Endothelial cell of umbilical vein (primary cell): ENCODE data around the gene RUNX2. TPM values are rescaled to one million over a fixed set of nuclear protein-coding genes. Genes with fewer than 3 reads are reported as not detected.

Experiments
- BruUV-seq: library from RNA; stranded (reverse); fragments of 400-500 nt; replicated peaks from 2 replicates; lab custom pipeline; 2021; lab: Mats Ljungman, UMichigan
- CTCF ChIA-PET: fragments of 300-600, 350-600 bp; sonication (Branson Sonifier 250); formaldehyde crosslinking; loops from one replicate; lab custom pipeline; 2021; ENCODE audit warnings: antibody characterized with exemption, inconsistent platforms; lab: Charles Lee
- POLR2A ChIA-PET: fragments of 300-600, 350-600 bp; sonication (Branson Sonifier 250); formaldehyde crosslinking; loops from one replicate; lab custom pipeline; 2021; ENCODE audit warnings: antibody characterized with exemption, inconsistent platforms; lab: Charles Lee
- DNase-seq: peaks from one replicate; pipeline ENCODE4 v3.0.0-alpha.2; 2011; ENCODE audit warnings: low read depth, low spot score
- FAIRE-seq: peaks from 2 replicates; lab custom pipeline; 2011; peaks lifted over from hg19 to GRCh38; lab: Jason Lieb, UNC
- H2AFZ ChIP-seq: 2 replicates; pipeline ENCODE4 v1.6.0; 2012; ENCODE audit warnings: low read depth, low read length, control low read depth, inconsistent platforms
- H3K27ac ChIP-seq: 2 replicates; pipeline ENCODE4 v1.5.1; 2011; ENCODE audit warnings: low read depth, mild to moderate bottlenecking, control low read depth, low read length, moderate library complexity; ENCODE audit not compliant: insufficient read depth
- H3K27me3 ChIP-seq, 2 experiments: 2 replicates each; pipeline versions ENCODE4 v1.6.0 to v1.6.1; 2011; ENCODE audit warnings: low read length in 2 of 2, mixed read lengths in 1 of 2; ENCODE audit not compliant: control insufficient read depth in 2 of 2, insufficient read depth in 2 of 2
- H3K36me3 ChIP-seq, 2 experiments: 2 replicates in 1 of 2; 3 replicates in 1 of 2; pipeline ENCODE4 v1.5.1; 2011; ENCODE audit warnings: low read length in 2 of 2, mild to moderate bottlenecking in 1 of 2, moderate library complexity in 1 of 2; ENCODE audit not compliant: control insufficient read depth in 2 of 2, insufficient read depth in 2 of 2; ENCODE audit errors: extremely low read depth in 1 of 2
- H3K4me1 ChIP-seq: 3 replicates; pipeline ENCODE4 v1.5.1; 2011; ENCODE audit warnings: mild to moderate bottlenecking, low read length; ENCODE audit not compliant: control insufficient read depth, insufficient read depth; ENCODE audit errors: extremely low read depth
- H3K4me2 ChIP-seq: 2 replicates; pipeline ENCODE4 v1.6.1; 2011; ENCODE audit warnings: low read length, control low read depth, mixed read lengths; ENCODE audit not compliant: insufficient read depth
- H3K4me3 ChIP-seq, 3 experiments: fragments of 200-600 bp in 1 of 3; sonication (generic), shearing (Covaris generic) in 1 of 3; replicated peaks in 1 of 3; 2 replicates each; pipeline ENCODE4 v1.5.1; 2011 to 2016; ENCODE audit warnings: control low read depth in 3 of 3, low read length in 3 of 3, mild to moderate bottlenecking in 2 of 3, inconsistent platforms in 1 of 3, low read depth in 1 of 3, moderate library complexity in 1 of 3; ENCODE audit not compliant: insufficient read depth in 1 of 3
- H3K79me2 ChIP-seq: 2 replicates; pipeline ENCODE4 v1.6.0; 2012; ENCODE audit warnings: low read length, inconsistent platforms; ENCODE audit not compliant: control insufficient read depth, insufficient read depth
- H3K9ac ChIP-seq: replicated peaks from 2 replicates; pipeline ENCODE3; 2011; ENCODE audit warnings: low read length, control low read depth; ENCODE audit not compliant: insufficient read depth; ENCODE audit errors: extremely low read depth
- H3K9me1 ChIP-seq: replicated peaks from 3 replicates; pipeline ENCODE4 v1.6.0; 2011; ENCODE audit warnings: mild to moderate bottlenecking, low read length; ENCODE audit not compliant: control insufficient read depth, insufficient read depth; ENCODE audit errors: extremely low read depth
- H3K9me3 ChIP-seq: replicated peaks from 2 replicates; pipeline ENCODE4 v1.5.1; 2012; ENCODE audit warnings: low read length, inconsistent platforms; ENCODE audit not compliant: control insufficient read depth, insufficient read depth
- H4K20me1 ChIP-seq: replicated peaks from 2 replicates; pipeline ENCODE3; 2011; ENCODE audit warnings: mild to moderate bottlenecking, low read length; ENCODE audit not compliant: control insufficient read depth, insufficient read depth; ENCODE audit errors: extremely low read depth
- EZH2 ChIP-seq: IDR thresholded peaks from 2 replicates; pipeline ENCODE4 v1.6.1; 2012; ENCODE audit warnings: borderline replicate concordance, low read depth, mild to moderate bottlenecking, moderate library complexity, low read length, inconsistent platforms; ENCODE audit not compliant: severe bottlenecking
- FOS ChIP-seq: IDR thresholded peaks from 2 replicates; pipeline ENCODE4 v1.6.1; 2011; ENCODE audit warnings: mild to moderate bottlenecking, low read length, moderate library complexity, borderline replicate concordance; ENCODE audit not compliant: insufficient read depth
- GATA2 ChIP-seq: IDR thresholded peaks from 2 replicates; pipeline ENCODE4 v1.7.0; 2011; ENCODE audit warnings: low read depth, mild to moderate bottlenecking, moderate library complexity, mixed read lengths, low read length; ENCODE audit not compliant: insufficient read length, insufficient read depth
- JUN ChIP-seq: IDR thresholded peaks from 2 replicates; pipeline ENCODE4 v1.6.1; 2011; ENCODE audit warnings: borderline replicate concordance, low read depth; ENCODE audit not compliant: insufficient read length, insufficient read depth
- MAX ChIP-seq: IDR thresholded peaks from 2 replicates; pipeline ENCODE4 v1.6.1; 2011; ENCODE audit not compliant: insufficient read depth, insufficient read length
- MYC ChIP-seq: IDR thresholded peaks from one replicate; pipeline ENCODE4 v1.6.1; 2011; ENCODE audit warnings: mild to moderate bottlenecking, low read depth, low read length
- POLR2A ChIP-seq: IDR thresholded peaks from 2 replicates; pipeline ENCODE4 v1.6.1; 2012; ENCODE audit warnings: low read depth, mild to moderate bottlenecking, control low read depth, low read length
- POLR2AphosphoS5 ChIP-seq: IDR thresholded peaks from 2 replicates; pipeline ENCODE4 v1.6.1; 2012; ENCODE audit warnings: low read depth, mild to moderate bottlenecking, control low read depth, low read length, moderate library complexity; ENCODE audit not compliant: insufficient read depth
- dilution Hi-C: fragments of 300-500 bp; cut with MboI; formaldehyde crosslinking; loops from one replicate; pipeline ENCODE4 v1.15.0; 2019; ENCODE audit warnings: low sequenced_read_pairs; ENCODE audit not compliant: extremely low pct_ligation_motif_present
- intact Hi-C: fragments of 100-400 bp; cut with micrococcal nuclease; formaldehyde crosslinking; loops from one replicate; pipeline ENCODE4 v1.10.0; 2022
- polyA plus RNA-seq, 4 experiments: library from polyadenylated mRNA; depleted of rRNA in 3 of 4; stranded (reverse) in 3 of 4; unstranded in 1 of 4; fragments of >200 nt; gene quantifications; 2 replicates each; pipeline versions ENCODE4 v1.2.1 to v1.2.3, GENCODE V29; 2011 to 2012; ENCODE audit warnings: missing spikeins in 1 of 4
- total RNA-seq: library from RNA; stranded (reverse); gene quantifications from 2 replicates; pipeline ENCODE4 v1.2.3, GENCODE V29; 2021
- TF ChIP-seq, protein P1 (sequence below), 2 donors: IDR thresholded peaks; 1 replicate in 1 of 2; 2 replicates in 1 of 2; pipeline ENCODE4 v1.5.1; 2011; ENCODE audit warnings: low read length in 2 of 2, mild to moderate bottlenecking in 2 of 2, moderate library complexity in 2 of 2, control low read depth in 1 of 2, inconsistent platforms in 1 of 2, low read depth in 1 of 2; ENCODE audit not compliant: insufficient read depth in 1 of 2; ENCODE audit errors: extremely low read depth in 1 of 2

The RUNX2 gene
- total and polyA plus RNA-seq, 2 donors (not counting 3 experiments of a cell fraction or from before 2014, with no cell fraction given): 0.06 TPM; not detected in 1

GRCh38 chr6:45538641-45539547 is 210.8 kb downstream of the RUNX2 start:
- FAIRE-seq (no peak), DNase-seq (no peak)
- CTCF ChIA-PET: no interaction called here
- Histone ChIP-seq H3K9me3 (no peaks in the 10 kb centered on the region), H3K79me2 (no peaks in the 10 kb centered on the region), H4K20me1 (no peaks in the 10 kb centered on the region), H3K4me1 (no peaks in the 10 kb centered on the region), H3K36me3 (no peaks in the 10 kb centered on the region), H3K4me2 (no peak overlapping the region), H3K9ac (no peak overlapping the region), H3K27ac (no peak overlapping the region), H2AFZ (no peak overlapping the region), H3K9me1 (no peaks in the 10 kb centered on the region), H3K4me3 (no peak overlapping the region), H3K27me3 (peaks cover 0 to 3% of the 10 kb centered on the region in 2 experiments)
- POLR2A ChIA-PET: no interaction called here
- dilution Hi-C loops (no loop called here), intact Hi-C loops (no loop called here)
- BruUV-seq: no TSS peak
- TF ChIP-seq EZH2: no peak

- BruUV-seq: no TSS peak
- no peaks in the 10 kb centered on the region for H4K20me1 ChIP-seq
- no peaks in the 10 kb centered on the region for H3K36me3 ChIP-seq
- TF ChIP-seq POLR2AphosphoS5: no peak
- TF ChIP-seq, protein P1, sequence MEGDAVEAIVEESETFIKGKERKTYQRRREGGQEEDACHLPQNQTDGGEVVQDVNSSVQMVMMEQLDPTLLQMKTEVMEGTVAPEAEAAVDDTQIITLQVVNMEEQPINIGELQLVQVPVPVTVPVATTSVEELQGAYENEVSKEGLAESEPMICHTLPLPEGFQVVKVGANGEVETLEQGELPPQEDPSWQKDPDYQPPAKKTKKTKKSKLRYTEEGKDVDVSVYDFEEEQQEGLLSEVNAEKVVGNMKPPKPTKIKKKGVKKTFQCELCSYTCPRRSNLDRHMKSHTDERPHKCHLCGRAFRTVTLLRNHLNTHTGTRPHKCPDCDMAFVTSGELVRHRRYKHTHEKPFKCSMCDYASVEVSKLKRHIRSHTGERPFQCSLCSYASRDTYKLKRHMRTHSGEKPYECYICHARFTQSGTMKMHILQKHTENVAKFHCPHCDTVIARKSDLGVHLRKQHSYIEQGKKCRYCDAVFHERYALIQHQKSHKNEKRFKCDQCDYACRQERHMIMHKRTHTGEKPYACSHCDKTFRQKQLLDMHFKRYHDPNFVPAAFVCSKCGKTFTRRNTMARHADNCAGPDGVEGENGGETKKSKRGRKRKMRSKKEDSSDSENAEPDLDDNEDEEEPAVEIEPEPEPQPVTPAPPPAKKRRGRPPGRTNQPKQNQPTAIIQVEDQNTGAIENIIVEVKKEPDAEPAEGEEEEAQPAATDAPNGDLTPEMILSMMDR (IDR thresholded peaks at IDR 0.05; ENCODE audit: extremely low read depth in 1 of 2, insufficient read depth in 1 of 2, low read depth in 1 of 2, low read length in 2 of 2): no peak
- TF ChIP-seq EZH2: no peak
- TF ChIP-seq POLR2A: no peak
- no peak for TF ChIP-seq MYC
- no peak for TF ChIP-seq FOS
- TF ChIP-seq MAX: no peak
- TF ChIP-seq JUN: no peak
- no peak for TF ChIP-seq GATA2
- no peak overlapping the region for H2AFZ ChIP-seq
- DNase-seq (no peak), FAIRE-seq (no peak)
- intact Hi-C loops: no loop called here
- H3K4me1 ChIP-seq: no peaks in the 10 kb centered on the region
- H3K79me2 ChIP-seq: no peaks in the 10 kb centered on the region
- H3K9me3 ChIP-seq: no peaks in the 10 kb centered on the region
- no peak overlapping the region for H3K4me3 ChIP-seq
- dilution Hi-C loops: no loop called here
- peaks cover 0 to 3% of the 10 kb centered on the region in 2 experiments for H3K27me3 ChIP-seq
- POLR2A ChIA-PET: no interaction called here
- no peaks in the 10 kb centered on the region for H3K9me1 ChIP-seq
- no peak overlapping the region for H3K9ac ChIP-seq
- CTCF ChIA-PET: interaction anchor here (0.9 kb wide), 1 partner anchor 9 kb away, joined by 4 read pairs; no protein-coding TSS in a partner anchor
- no peak overlapping the region for H3K27ac ChIP-seq
- H3K4me2 ChIP-seq: no peak overlapping the region
Measured at GRCh38 chr6:45540375-45540920, 212.3 kb downstream of the RUNX2 start.
